Measurements from ENCODE around the gene TNNT2. TPM values are rescaled to one million over a fixed set of nuclear protein-coding genes. Genes with fewer than 3 reads are reported as not detected.

The TNNT2 gene
- total RNA-seq, 1 donor from 2014 or later, result 21.3 TPM

DNA sequence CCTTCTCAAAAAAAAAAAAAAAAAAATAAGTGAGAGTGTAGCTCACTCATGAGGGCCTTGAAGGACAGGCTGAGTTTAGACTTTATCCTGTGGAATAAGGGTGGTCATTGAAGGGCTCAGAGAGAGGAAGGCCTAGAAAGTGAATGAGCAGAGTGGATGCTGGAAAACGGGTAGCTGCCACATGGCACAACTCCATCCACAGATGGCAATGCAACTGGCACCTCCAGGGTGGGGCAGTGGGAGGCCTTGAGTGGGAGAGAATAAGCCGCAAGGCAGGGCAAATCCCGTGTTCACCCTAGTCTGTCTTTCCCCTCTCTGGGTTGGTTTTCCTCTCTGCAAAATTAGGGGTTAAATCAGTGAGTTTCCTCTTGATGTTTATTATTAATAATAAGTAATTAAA, 41.0 kb upstream of the TNNT2 start:
- TF ChIP-seq, protein P1, sequence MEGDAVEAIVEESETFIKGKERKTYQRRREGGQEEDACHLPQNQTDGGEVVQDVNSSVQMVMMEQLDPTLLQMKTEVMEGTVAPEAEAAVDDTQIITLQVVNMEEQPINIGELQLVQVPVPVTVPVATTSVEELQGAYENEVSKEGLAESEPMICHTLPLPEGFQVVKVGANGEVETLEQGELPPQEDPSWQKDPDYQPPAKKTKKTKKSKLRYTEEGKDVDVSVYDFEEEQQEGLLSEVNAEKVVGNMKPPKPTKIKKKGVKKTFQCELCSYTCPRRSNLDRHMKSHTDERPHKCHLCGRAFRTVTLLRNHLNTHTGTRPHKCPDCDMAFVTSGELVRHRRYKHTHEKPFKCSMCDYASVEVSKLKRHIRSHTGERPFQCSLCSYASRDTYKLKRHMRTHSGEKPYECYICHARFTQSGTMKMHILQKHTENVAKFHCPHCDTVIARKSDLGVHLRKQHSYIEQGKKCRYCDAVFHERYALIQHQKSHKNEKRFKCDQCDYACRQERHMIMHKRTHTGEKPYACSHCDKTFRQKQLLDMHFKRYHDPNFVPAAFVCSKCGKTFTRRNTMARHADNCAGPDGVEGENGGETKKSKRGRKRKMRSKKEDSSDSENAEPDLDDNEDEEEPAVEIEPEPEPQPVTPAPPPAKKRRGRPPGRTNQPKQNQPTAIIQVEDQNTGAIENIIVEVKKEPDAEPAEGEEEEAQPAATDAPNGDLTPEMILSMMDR (conservative IDR thresholded peaks at IDR 0.05), result no peak

DNA sequence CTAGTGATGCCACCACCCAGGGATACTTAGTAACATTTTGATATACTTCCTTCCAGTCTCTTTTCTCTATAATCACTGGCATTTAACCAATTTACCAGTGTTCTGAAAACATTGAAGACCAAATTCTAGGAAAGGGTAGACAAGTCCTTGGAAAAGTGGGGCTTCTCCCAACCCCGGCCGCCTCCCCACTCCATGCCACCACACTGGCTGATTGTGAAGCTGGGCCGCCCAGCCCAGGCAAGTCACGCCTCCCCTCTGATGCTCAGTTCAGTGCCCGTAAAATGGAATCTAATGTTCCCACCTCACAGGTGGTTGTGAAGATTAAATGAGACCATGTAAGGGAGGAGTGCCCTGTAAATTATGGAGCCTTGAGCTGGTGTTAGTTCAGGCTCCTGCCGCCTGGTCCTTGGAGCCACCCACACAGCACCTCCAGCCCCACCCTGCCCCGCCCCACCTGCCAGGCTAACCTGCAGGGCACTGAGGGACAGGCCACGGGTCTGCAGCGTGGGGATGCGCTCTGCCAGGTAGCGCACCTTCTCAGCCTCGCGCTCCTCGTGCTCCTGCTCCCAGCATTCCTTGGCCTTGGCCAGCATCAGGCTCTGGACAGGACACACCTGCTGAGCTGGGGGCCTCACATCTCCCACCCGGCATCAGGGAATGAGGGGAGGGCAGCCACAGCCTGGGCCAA, 36.7 kb upstream of the TNNT2 start:
- H3K36me3 Mint-ChIP-seq, result no peaks in the 10 kb centered on the region
- no peaks in the 10 kb centered on the region for H3K9me3 Mint-ChIP-seq
- TF ChIP-seq, protein P1 (conservative IDR thresholded peaks at IDR 0.05), result no peak
- no peaks in the 10 kb centered on the region for H3K4me1 Mint-ChIP-seq (ENCODE audit: unreplicated experiment)
- peaks cover 11% of the 10 kb centered on the region for H3K27me3 Mint-ChIP-seq
- DNase-seq (ENCODE audit: extremely low spot score, unreplicated experiment), result no peak
- H3K4me3 Mint-ChIP-seq, result no peak overlapping the region
- no peak overlapping the region for H3K27ac Mint-ChIP-seq

More for the DNA sequence above, 41.0 kb upstream of the TNNT2 start:
- peaks cover 11% of the 10 kb centered on the region for H3K4me1 Mint-ChIP-seq (ENCODE audit: unreplicated experiment)
- H3K9me3 Mint-ChIP-seq, result no peaks in the 10 kb centered on the region
- no peak overlapping the region for H3K4me3 Mint-ChIP-seq
- H3K36me3 Mint-ChIP-seq, result no peaks in the 10 kb centered on the region
- no peak overlapping the region for H3K27ac Mint-ChIP-seq
- peaks cover 13% of the 10 kb centered on the region for H3K27me3 Mint-ChIP-seq
- DNase-seq (ENCODE audit: extremely low spot score, unreplicated experiment), result no peak

DNA sequence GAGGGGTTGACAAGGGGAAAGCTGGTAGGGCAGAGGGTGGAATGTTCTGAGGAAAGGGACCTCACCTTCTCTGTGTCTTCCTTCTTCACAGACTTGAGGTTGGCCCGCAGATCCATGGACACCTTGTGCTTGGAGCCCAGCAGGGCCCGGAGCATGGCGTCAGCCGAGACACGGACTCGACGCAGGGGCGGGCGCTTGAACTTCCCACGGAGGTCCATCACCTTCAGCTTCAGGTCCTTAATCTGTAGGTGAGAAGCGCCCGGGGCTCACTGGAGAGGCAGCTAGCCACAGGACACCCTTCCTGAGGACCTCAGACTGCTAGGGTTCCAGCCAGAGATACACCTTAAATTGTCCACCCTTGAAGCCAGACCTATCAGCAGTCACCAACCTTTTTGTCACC, 33.8 kb upstream of the TNNT2 start:
- TF ChIP-seq, protein P1 (conservative IDR thresholded peaks at IDR 0.05), result no peak
- Mint-ChIP-seq H3K27ac (no peak overlapping the region), H3K4me3 (no peak overlapping the region), H3K4me1 (ENCODE audit: unreplicated experiment) (peaks cover 7% of the 10 kb centered on the region), H3K36me3 (no peaks in the 10 kb centered on the region), H3K9me3 (no peaks in the 10 kb centered on the region), H3K27me3 (peaks cover 6% of the 10 kb centered on the region)
- no peak for DNase-seq (ENCODE audit: extremely low spot score, unreplicated experiment)

DNA sequence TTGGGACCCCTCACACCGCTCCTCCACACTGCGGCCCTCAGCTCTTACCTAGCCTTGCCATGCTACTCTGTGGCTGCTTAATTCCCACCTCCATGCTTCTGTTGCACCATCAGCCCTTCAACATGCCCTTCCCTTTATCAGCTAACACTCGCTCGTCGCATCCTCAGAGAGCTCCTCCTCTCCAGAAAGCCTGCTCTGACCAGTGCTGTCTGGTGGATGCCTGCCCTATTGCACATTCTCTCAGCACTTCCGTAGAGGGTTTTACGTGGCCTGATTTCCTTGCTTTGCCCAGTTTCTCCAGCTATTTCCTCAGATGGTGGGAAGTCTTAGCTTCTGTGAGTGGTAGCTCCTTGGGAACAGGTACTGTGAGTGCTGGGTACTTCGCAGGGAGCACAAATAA, 32.0 kb upstream of the TNNT2 start:
- Mint-ChIP-seq H3K36me3 (no peaks in the 10 kb centered on the region), H3K27ac (no peak overlapping the region), H3K4me3 (no peak overlapping the region), H3K4me1 (ENCODE audit: unreplicated experiment) (peaks cover 7% of the 10 kb centered on the region), H3K9me3 (no peaks in the 10 kb centered on the region), H3K27me3 (peaks cover 6% of the 10 kb centered on the region)
- TF ChIP-seq, protein P1 (conservative IDR thresholded peaks at IDR 0.05), result no peak
- no peak for DNase-seq (ENCODE audit: extremely low spot score, unreplicated experiment)

DNA sequence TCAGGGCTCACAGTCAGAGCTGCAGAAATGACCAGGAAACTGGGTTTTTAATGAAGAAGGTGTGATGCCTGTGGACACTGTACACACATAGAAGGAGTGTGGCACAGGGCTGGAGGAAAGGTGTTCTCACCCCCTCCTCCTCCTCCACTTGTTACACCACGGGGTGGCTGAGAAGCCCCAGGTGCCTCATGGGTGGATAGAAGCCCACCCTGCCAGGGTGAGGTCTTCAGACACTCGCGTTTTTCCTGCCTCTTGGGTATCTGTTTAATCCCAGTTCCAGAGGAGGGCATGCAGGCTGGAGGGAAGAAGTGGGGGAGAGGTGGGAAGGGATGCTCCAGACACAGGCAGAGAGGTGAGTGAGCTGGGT, 31.3 kb upstream of the TNNT2 start:
- H3K36me3 Mint-ChIP-seq, result no peaks in the 10 kb centered on the region
- DNase-seq (ENCODE audit: extremely low spot score, unreplicated experiment), result no peak
- H3K27me3 Mint-ChIP-seq, result peaks cover 6% of the 10 kb centered on the region
- H3K4me1 Mint-ChIP-seq (ENCODE audit: unreplicated experiment), result peaks cover 7% of the 10 kb centered on the region
- H3K4me3 Mint-ChIP-seq, result no peak overlapping the region
- H3K27ac Mint-ChIP-seq, result no peak overlapping the region
- TF ChIP-seq, protein P1 (conservative IDR thresholded peaks at IDR 0.05), result no peak
- no peaks in the 10 kb centered on the region for H3K9me3 Mint-ChIP-seq
